DMS53 treated with DMSO at 0.1 percent for 48 hours (cell line): ENCODE results near the gene MGAT1.

ENCODE experiments used
- DNase-seq: peaks from one replicate; lab custom pipeline; 2025; ENCODE audit not compliant: unreplicated experiment; lab: John Stamatoyannopoulos, UW

Gene MGAT1

DNA sequence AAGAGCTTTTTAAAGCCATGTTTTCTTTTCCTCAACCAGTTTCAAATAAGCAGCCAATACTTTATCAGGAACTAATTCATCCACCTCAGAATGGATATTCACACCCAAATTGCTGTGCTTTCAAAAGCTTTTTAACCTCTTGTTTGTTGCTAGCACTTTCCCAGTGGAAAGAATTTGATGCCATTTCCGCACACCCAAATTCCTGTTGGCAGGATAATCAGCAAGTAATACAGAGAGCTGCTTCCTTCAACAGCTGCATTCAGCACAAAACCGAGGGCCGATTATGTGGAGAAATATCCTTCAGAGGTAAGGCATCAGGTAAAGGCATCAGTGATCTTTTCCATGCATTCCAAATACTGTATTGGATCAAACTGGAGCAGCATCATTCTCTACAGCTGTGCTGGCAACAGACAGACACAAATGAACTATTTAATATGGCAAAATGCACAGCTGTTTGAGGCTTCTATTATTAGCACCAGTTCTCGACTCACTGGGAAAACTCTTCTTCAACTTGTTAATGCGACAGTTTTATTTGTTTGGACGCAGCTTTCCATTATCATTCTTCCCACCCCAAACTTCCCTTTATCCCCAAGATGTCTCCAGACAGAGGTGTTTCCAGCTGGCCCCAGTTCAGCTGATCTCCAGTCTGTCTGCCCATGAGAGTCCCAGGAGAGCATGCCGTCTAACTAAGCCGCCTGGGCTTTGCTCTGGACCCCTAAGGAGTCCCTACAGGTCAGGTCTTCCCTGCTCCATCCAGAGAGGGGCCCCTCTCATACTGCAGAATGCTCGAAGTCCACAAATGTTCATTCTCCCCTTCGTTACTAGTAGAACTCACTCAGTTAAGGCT, 22.2 kb upstream of the MGAT1 start:
- no peak for DNase-seq

- no peak for DNase-seq
These were observed 21.5 kb upstream of the MGAT1 start for GRCh38 chr5:180823940-180824629.

DNA sequence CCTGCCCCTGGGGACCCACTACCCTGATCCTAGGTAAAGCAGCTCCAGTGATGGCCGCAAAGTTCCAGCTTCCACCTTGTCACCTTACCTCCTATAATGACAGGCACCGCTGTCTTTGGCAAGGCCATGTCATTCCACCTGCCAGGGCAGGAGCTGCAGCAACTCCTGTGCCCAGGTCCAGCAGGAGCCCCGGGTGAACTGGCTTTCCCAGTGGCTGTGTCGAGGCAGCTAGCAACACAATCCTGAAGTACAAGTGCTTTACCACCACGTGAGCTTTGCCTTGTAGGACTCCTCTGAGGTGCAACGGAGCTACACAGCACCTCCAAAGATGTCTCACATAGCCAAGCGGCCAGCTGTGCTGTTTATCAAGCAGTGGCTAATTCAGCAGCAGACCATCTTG, 20.7 kb upstream of the MGAT1 start:
- no peak for DNase-seq

GRCh38 chr5:180821538-180821937, 18.9 kb upstream of the MGAT1 start:
- no peak for DNase-seq

GRCh38 chr5:180820788-180821321, 18.2 kb upstream of the MGAT1 start:
- DNase-seq = no peak

DNA sequence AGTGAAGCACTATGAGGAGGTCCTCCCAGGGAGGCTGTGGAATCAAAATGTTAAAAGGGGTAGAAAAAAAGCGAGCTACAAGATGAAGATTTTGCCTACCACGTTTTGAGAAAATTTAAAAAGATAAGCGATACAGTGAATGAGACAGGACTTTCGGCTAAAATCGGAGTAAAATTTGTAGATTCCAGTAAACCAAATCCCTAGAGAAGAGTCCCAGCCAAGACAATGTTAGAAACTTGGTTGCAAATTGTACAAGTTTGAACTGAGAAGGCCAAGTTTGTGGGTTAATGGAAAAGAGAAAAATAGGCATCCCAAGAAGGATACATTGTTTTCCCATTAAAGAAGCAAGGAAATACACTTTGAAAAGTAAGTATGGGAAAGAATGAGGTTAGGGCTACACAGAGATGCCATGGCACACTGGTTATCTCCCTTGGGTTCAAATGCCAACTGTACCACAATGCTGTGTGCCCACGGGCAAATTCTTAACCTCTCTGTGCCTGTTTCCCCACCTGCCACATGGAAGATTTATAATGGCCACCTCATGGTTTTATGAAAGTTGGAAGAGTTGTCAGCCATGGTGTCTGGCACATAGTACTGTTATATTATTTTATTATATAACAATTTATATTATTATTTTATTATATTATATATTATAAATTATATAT, 16.2 kb upstream of the MGAT1 start:
- DNase-seq = no peak

DNA sequence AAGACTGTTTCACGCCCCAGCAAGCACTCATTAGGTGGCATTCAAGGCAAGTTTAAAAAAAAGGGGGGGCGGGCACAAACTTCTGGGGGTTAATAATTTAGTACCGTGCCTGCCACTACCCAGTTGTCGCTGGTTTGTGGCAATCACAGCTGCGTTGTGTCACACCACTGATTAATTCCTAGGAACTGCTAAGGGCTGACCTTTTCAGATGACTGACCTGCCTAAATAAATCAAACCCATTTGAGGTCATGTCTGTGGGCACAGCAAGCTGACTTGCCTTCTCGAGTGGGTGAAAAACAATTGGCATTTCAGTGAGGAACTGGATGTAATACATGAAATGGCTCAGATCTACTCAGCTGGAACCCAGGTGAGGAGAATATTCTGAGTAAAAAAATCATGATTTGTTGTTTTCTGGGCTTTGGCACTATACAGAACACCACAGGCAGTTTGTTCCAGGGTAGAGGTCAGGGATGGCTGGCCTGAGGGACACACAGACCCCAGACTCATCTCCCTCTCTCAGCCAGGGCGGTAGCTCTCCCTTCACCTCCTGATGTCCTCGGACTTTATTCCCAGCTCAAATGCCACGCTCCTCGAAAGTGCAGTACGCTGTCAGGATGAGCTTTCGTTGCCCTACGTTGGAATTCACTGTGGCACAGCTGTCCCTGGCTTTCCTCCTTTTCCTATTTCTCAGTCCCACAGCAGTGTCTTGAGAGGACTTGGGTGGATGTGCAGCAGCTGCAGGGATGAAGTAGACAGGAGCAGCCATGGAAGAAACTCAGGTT, 15.5 kb upstream of the MGAT1 start:
- no peak for DNase-seq

- no peak for DNase-seq
These were observed 14.3 kb upstream of the MGAT1 start for GRCh38 chr5:180816608-180817534.

DNA sequence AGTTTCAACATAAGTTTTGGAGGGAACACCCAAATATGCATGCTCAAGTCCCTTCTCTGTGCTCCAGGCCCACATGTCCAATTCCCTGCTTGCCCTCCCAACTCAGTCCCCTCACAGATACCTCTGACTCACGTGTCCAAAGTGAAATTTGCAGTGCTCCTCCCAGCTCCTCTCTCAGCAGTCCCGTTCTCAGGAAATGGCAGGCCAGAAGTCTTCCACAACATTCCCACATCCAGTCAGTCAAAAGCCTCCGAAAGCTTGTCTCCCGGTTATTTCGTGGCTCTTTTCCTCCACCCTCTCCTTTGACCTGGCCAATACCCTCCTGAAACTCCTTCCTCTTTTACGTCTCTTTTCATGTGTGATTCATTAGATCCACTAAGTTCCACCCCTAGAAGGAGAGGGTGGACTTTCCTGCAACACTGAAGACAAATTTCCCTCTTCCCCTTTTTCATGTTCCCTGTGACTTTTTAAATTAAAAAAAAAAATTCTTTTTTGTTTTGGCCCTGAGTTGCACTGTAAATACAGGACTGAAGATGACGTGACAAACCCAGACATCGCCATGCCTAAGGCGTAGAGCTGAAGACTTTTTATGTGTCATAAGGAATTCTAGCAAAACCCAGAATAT, 12.8 kb upstream of the MGAT1 start:
- no peak for DNase-seq

DNA sequence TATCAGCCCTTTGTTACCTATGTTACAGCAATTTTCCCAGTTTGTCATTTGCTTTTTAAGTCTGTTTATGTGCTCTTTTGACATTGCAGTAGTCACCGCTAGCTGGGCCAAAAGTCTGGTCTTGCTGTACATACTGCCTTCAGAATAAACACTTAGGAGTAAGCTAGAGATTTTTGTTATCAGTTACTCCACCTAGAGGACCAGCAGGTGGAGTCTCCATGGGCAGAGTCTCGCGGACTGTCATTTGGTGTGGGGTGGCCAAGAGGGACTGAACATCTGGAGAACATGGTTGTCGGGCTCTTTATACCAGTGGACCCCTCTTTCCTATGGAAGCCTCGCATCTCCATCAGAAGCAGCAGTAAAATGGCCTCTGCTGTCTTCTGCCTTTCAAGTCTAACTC, 10.8 kb upstream of the MGAT1 start:
- no peak for DNase-seq

DNA sequence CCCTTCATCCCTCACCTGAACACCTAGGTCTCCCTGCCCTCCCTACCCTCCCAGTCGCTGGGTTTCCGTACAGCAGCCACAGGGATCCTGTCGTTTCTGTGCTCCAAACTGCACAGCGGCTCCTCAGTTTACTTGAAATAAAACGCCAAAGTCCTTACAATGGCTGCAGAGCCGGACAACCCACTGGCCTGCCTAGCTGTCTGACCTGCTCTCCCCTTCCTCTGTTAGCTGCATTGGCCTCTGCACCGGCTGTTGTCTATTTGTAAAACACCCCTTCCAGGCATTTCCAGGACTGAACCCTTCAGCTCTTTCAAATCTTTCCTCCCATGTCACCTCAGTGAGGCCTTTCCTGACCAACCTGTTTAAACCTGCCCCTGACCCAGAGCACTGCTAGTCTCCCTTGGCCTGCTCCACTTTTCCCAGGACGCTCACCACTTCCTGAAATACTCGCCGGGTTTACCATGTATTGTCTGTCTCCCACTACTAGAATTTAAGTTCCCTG, 9.1 kb upstream of the MGAT1 start:
- peak; percentile 63 for DNase-seq

DNA sequence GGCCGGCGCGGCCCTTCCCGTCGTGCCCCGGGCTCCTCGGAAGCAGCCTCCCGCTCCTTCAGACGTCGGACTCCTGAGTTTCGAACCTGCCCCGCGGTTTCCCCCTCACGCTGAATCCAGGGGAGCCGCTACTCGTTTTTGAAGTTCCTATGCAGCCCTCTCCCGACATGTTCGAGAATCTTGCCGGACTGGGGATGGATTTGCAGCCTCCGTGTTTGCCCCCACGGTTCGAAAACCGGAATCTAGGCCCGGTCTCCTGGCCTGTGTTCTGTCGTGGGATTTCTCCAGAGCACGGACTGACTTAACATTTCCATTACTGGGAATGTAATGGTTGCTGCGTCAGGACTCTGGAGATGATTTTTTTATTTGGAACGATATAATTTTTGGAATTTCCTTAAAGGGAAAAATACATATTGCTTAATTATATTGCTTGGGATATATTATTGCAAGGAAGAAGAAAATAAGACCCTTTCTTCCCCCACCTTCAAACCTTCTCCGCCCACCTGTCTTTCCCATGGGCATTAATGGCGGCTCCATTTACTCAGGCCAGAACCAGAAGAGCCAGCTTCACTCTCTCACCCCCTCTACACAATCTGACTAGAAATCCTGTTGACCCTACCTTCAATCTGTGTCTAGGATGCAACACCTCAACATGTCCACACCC, 8.5 kb upstream of the MGAT1 start:
- DNase-seq = no peak

- peak; percentile 91 for DNase-seq
These were observed 7.8 kb upstream of the MGAT1 start for GRCh38 chr5:180810210-180810958.

GRCh38 chr5:180809403-180810209, 7.0 kb upstream of the MGAT1 start:
- peak; percentile 83 for DNase-seq

GRCh38 chr5:180808461-180809000, 5.9 kb upstream of the MGAT1 start:
- DNase-seq = no peak

DNA sequence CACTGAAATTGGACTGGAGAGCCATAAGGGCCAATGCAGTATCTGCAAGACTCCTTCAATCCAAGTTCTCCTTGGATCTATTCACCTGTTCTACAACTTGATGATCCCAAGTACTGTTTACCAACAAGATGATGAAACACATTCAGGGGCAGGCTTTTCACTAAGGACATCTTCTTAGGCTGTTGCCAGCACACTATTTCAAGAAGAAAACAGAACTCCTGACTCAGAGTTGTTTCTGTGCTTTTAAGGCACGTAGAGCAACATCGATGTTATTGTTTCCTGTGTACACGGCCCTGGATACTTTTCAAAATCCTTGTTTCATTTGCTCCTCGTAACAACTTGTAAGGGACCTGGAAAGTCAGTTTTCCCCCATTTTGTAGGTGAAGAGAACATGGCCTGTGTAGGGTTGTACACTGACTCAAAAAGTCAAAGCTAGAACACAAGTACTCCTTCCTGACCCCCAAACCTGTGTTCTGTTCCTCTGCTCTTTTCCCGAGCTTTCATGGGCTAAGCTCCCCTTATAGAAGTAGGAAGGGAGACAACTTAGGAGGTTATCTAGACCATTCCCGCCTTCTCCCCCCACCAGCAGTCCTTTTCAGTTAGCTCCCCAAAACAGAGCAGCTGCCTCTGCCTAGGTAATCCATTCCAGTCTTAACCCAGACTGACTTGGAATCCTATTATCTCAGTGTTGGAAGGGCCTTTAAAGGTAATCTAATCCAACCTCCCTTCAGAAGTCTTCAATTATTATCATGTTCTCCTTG, 5.2 kb upstream of the MGAT1 start:
- no peak for DNase-seq
